Measurements from ENCODE around the gene TPTE2. TPM values are rescaled to one million over a fixed set of nuclear protein-coding genes. Genes with fewer than 3 reads are reported as not detected.

TPTE2 gene
- total and polyA plus RNA-seq, 2 of the 4 experiments (the other 2 are of a cell fraction), result not detected

DNA sequence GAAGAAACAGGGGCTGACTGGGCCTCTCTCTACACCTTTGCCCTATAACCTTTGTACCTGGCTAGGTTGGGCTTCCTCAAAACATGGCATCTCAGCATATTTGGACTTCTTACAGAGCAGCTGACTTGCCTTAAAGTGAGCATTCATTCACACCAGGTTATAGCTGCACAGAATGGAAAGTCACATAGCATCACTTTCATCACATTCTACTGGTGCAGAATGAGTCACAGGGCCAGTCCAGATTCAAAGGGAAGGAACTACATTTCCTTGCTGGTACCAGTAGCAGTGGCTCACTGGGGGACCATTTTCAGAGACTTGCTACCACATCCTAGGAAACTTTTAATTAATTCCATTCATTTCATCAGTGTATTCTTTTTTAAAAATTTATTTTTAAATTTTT is 20.3 kb upstream of the TPTE2 start:
- no peak overlapping the region for H2AFZ ChIP-seq (replicated peaks; ENCODE audit: low read length, poor library complexity)
- DNase-seq (no peak), ATAC-seq (ENCODE audit: low read depth) (no peak)
- in situ Hi-C loops (cut with MboI; ENCODE audit: low sequenced_read_pairs) (no loop called here), intact Hi-C loops (cut with micrococcal nuclease) (no loop called here), dilution Hi-C loops (cut with HindIII; ENCODE audit: low sequenced_read_pairs, unreplicated experiment) (no loop called here)
- H2AK5ac ChIP-seq (ENCODE audit: low read depth, low read length), result no peak overlapping the region
- H3K27me3 ChIP-seq (ENCODE audit: control insufficient read depth, insufficient read depth, low read length), result no peaks in the 10 kb centered on the region
- no peaks in the 10 kb centered on the region for H4K20me1 ChIP-seq (ENCODE audit: insufficient read depth, low read length)
- H3K18ac ChIP-seq (ENCODE audit: low read depth, low read length), result no peak overlapping the region
- H3K79me1 ChIP-seq (ENCODE audit: low read depth in 1 of 2, low read length in 2 of 2), result no peaks in the 10 kb centered on the region
- ChIA-PET CTCF (no interaction called here), POLR2A (ENCODE audit: unreplicated experiment) (no interaction called here)
- no peak overlapping the region for H3K56ac ChIP-seq (ENCODE audit: extremely low read depth, insufficient read depth, low read length)
- no peak overlapping the region for H2BK5ac ChIP-seq (ENCODE audit: low read depth, low read length, poor library complexity, severe bottlenecking)
- no peaks in the 10 kb centered on the region for H3K36me3 ChIP-seq (ENCODE audit: control insufficient read depth, insufficient read depth, low read length)
- no peak overlapping the region for H3K23ac ChIP-seq (ENCODE audit: low read depth, low read length)
- H4K8ac ChIP-seq (ENCODE audit: low read depth in 2 of 2, low read length in 2 of 2), result no peak overlapping the region
- no peak overlapping the region for H2BK15ac ChIP-seq (ENCODE audit: low read depth, low read length)
- no peaks in the 10 kb centered on the region for H3K4me1 ChIP-seq (ENCODE audit: control insufficient read depth, insufficient read depth, low read length)
- H3K4me3 ChIP-seq (ENCODE audit: insufficient read depth, low read depth, low read length), result no peak overlapping the region
- no peak overlapping the region for H3K14ac ChIP-seq (replicated peaks; ENCODE audit: low read depth, low read length)
- H2AK9ac ChIP-seq (replicated peaks; ENCODE audit: low read depth, low read length, poor library complexity), result no peak overlapping the region
- H4K91ac ChIP-seq (ENCODE audit: insufficient read depth, low read depth, low read length), result no peak overlapping the region
- no peak overlapping the region for H3K9ac ChIP-seq (ENCODE audit: low read depth, low read length)
- no peak overlapping the region for H3K4ac ChIP-seq (ENCODE audit: low read depth, low read length)
- no TSS peak for BruUV-seq (replicated peaks)
- H3K9me1 ChIP-seq (ENCODE audit: insufficient read depth, low read length), result no peaks in the 10 kb centered on the region
- no peak overlapping the region for H4K5ac ChIP-seq (ENCODE audit: low read depth, low read length)
- no peak overlapping the region for H2BK120ac ChIP-seq (ENCODE audit: low read depth, low read length)
- no peak overlapping the region for H2BK20ac ChIP-seq (ENCODE audit: low read depth, low read length)
- H3K9me3 ChIP-seq (ENCODE audit: control insufficient read depth, insufficient read depth, low read length), result no peaks in the 10 kb centered on the region
- TF ChIP-seq RFX5 (IDR thresholded peaks at IDR 0.05; ENCODE audit: low read depth, low read length) (no peak), CEBPB (IDR thresholded peaks at IDR 0.05; ENCODE audit: low read depth, low read length) (no peak), POLR2A (IDR thresholded peaks at IDR 0.05; ENCODE audit: low read depth, low read length) (no peak), CTCF (conservative IDR thresholded peaks at IDR 0.05; ENCODE audit: low read depth, low read length) (no peak), USF2 (IDR thresholded peaks at IDR 0.05; ENCODE audit: low read depth, low read length) (no peak), RAD21 (IDR thresholded peaks at IDR 0.05; ENCODE audit: low read length) (no peak), MAZ (IDR thresholded peaks at IDR 0.05; ENCODE audit: borderline replicate concordance, low read depth, low read length) (no peak), FOS (IDR thresholded peaks at IDR 0.05; ENCODE audit: low read depth, low read length) (no peak), MXI1 (IDR thresholded peaks at IDR 0.05; ENCODE audit: borderline replicate concordance, low read depth, low read length) (no peak), MAFK (IDR thresholded peaks at IDR 0.05; ENCODE audit: low read depth, low read length) (no peak), CHD1 (IDR thresholded peaks at IDR 0.05; ENCODE audit: low read depth, low read length) (no peak)
- H3K27ac ChIP-seq (ENCODE audit: insufficient read depth, low read length), result no peak overlapping the region
- no peak overlapping the region for H3K4me2 ChIP-seq (ENCODE audit: low read depth, low read length)

Data from IMR-90 (cell line).